K562 (cell line): ENCODE results near the gene YLPM1. TPM values are rescaled to one million over a fixed set of nuclear protein-coding genes. Genes with fewer than 3 reads are reported as not detected.

Experiments
- ATF3 ChIP-seq, 2 experiments: fragments of 450-650 bp in 1 of 2; sonication (generic) in 1 of 2; formaldehyde crosslinking in 1 of 2; IDR thresholded peaks in 1 of 2; conservative IDR thresholded peaks in 1 of 2; 2 replicates each; pipeline versions ENCODE4 v1.6.1 to v1.8.1; 2016 to 2023; ENCODE audit warnings: mild to moderate bottlenecking in 2 of 2, moderate library complexity in 2 of 2, inconsistent platforms in 1 of 2, missing genetic modification reagents in 1 of 2
- BACH1 ChIP-seq: fragments of 200-800 bp; sonication (Bioruptor generic); IDR thresholded peaks from 2 replicates; pipeline ENCODE4 v1.6.1; 2016; ENCODE audit warnings: missing genetic modification characterization, missing compliant biosample characterization
- COPS2 ChIP-seq: fragments of 450-650 bp; conservative IDR thresholded peaks from 2 replicates; pipeline ENCODE4 v1.6.1; 2016; ENCODE audit warnings: mild to moderate bottlenecking, moderate library complexity
- DNMT1 ChIP-seq: fragments of 450-650 bp; IDR thresholded peaks from 2 replicates; pipeline ENCODE4 v1.6.1; 2016; ENCODE audit warnings: antibody characterized with exemption, mild to moderate bottlenecking
- HDAC3 ChIP-seq: fragments of 450-650 bp; IDR thresholded peaks from 2 replicates; pipeline ENCODE4 v1.6.1; 2018; ENCODE audit warnings: borderline replicate concordance, mild to moderate bottlenecking, moderate library complexity; ENCODE audit not compliant: partially characterized antibody
- HDAC6 ChIP-seq: IDR thresholded peaks from 2 replicates; pipeline ENCODE4 v1.6.1; 2012; ENCODE audit warnings: low read depth, mild to moderate bottlenecking, control low read depth, inconsistent platforms, low read length, moderate library complexity
- KLF1 ChIP-seq: fragments of 450-650 bp; IDR thresholded peaks from 2 replicates; pipeline ENCODE4 v1.6.1; 2016; ENCODE audit warnings: missing genetic modification characterization, missing compliant biosample characterization
- NR4A1 ChIP-seq, 2 experiments: fragments of 250-450 bp in 1 of 2; fragments of 450-650 bp in 1 of 2; sonication (Bioruptor Pico) in 1 of 2; IDR thresholded peaks; 2 replicates each; pipeline versions ENCODE4 v1.4.0 to v1.6.1; 2016 to 2020; ENCODE audit warnings: mild to moderate bottlenecking in 2 of 2, missing compliant biosample characterization in 1 of 2, missing genetic modification characterization in 1 of 2, moderate library complexity in 1 of 2
- PREB ChIP-seq: sonication (generic); formaldehyde crosslinking; IDR thresholded peaks from 2 replicates; pipeline ENCODE4 v1.8.1; 2023; ENCODE audit warnings: mild to moderate bottlenecking, missing genetic modification reagents
- TEAD2 ChIP-seq: fragments of 450-650 bp; IDR thresholded peaks from 2 replicates; pipeline ENCODE4 v1.6.1; 2016; ENCODE audit warnings: missing genetic modification characterization, control low read depth, missing compliant biosample characterization
- ZC3H4 ChIP-seq: sonication (generic); formaldehyde crosslinking; IDR thresholded peaks from 2 replicates; pipeline ENCODE4 v1.9.0; 2021; ENCODE audit warnings: missing genetic modification reagents, borderline replicate concordance
- ZC3H8 ChIP-seq: fragments of 450-650 bp; IDR thresholded peaks from 2 replicates; pipeline ENCODE4 v1.6.1; 2017
- ZNF699 ChIP-seq: fragments of 250-450 bp; sonication (Bioruptor Pico); IDR thresholded peaks from 2 replicates; pipeline ENCODE4 v1.8.0; 2021; ENCODE audit warnings: mild to moderate bottlenecking, moderate library complexity; ENCODE audit not compliant: insufficient replicate concordance
- ZNF707 ChIP-seq: fragments of 250-450 bp; sonication (Bioruptor Pico); conservative IDR thresholded peaks from 2 replicates; pipeline ENCODE4 v1.8.0; 2022; ENCODE audit warnings: inconsistent platforms, mild to moderate bottlenecking, moderate library complexity
- polyA plus RNA-seq, 8 experiments: library from polyadenylated mRNA; depleted of rRNA in 4 of 8; stranded (reverse) in 5 of 8; unstranded in 3 of 8; fragments of >200 nt; fragmentation: Nextera tagmentation in 2 of 8; fragmentation: Illumina TruSeq in 1 of 8; extraction: Ambion mirVana in 2 of 8; extraction: Trizol in 1 of 8; gene quantifications; 2 replicates each; pipeline versions ENCODE4 v1.2.1 to v1.2.3, GENCODE V29; 2011 to 2014; ENCODE audit warnings: inconsistent platforms in 1 of 8, missing spikeins in 1 of 8
- total RNA-seq, 7 experiments: library from RNA; depleted of rRNA in 6 of 7; stranded (reverse); fragments of >200 nt in 6 of 7; fragmentation: Illumina TruSeq in 2 of 7; extraction: Trizol in 2 of 7; gene quantifications; 2 replicates each; pipeline versions ENCODE4 v1.2.1 to v1.2.3, GENCODE V29; 2011 to 2021; ENCODE audit warnings: low replicate concordance in 1 of 7
- TF ChIP-seq, protein P1 (sequence below): sonication (generic); formaldehyde crosslinking; IDR thresholded peaks from 2 replicates; pipeline ENCODE4 v1.8.0; 2022; ENCODE audit warnings: mild to moderate bottlenecking, missing genetic modification reagents
- TF ChIP-seq, protein P2 (sequence below): sonication (generic); formaldehyde crosslinking; IDR thresholded peaks from 2 replicates; pipeline ENCODE4 v1.8.0; 2022; ENCODE audit warnings: mild to moderate bottlenecking, low read depth, missing genetic modification reagents
- TF ChIP-seq, protein P3 (sequence below): fragments of 450-650 bp; formaldehyde crosslinking; IDR thresholded peaks from 2 replicates; pipeline ENCODE4 v1.4.0; 2020; ENCODE audit warnings: mild to moderate bottlenecking, moderate library complexity
- TF ChIP-seq, protein P4 (sequence below), 2 experiments: fragments of 450-650 bp; IDR thresholded peaks; 2 replicates each; pipeline ENCODE4 v1.6.1; 2016

YLPM1 gene
- total and polyA plus RNA-seq, 9 of the 15 experiments (the other 6 are each of a cell fraction or from before 2014, with no cell fraction given) = 7.2 to 32.7 (median 14.6) TPM

GRCh38 chr14:74762917-74763802 lies at the start of gene YLPM1 (continued):
- TF ChIP-seq, protein P1, sequence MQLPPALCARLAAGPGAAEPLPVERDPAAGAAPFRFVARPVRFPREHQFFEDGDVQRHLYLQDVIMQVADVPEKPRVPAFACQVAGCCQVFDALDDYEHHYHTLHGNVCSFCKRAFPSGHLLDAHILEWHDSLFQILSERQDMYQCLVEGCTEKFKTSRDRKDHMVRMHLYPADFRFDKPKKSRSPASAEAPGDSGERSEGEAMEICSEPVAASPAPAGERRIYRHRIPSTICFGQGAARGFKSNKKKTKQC (CRISPR knock-in tag) = no peak
- TF ChIP-seq ZNF699 (CRISPR knock-in tag) (no peak), ATF3 (IDR thresholded peaks at IDR 0.05) (no peak), ATF3 (CRISPR knock-in tag; conservative IDR thresholded peaks at IDR 0.05) (no peak), NR4A1 (CRISPR knock-in tag; IDR thresholded peaks at IDR 0.05) (no peak), NR4A1 (tag; IDR thresholded peaks at IDR 0.05) (no peak), PREB (CRISPR knock-in tag) (no peak), TEAD2 (tag) (no peak), HDAC3 (no peak), BACH1 (tag) (no peak), DNMT1 (no peak), ZC3H4 (CRISPR knock-in tag) (0 out of 2 replicates have a peak, but pooled peaks have one; percentile 44), ZNF707 (CRISPR knock-in tag) (no peak), COPS2 (no peak), KLF1 (tag) (no peak), ZC3H8 (no peak), HDAC6 (no peak)
- TF ChIP-seq, protein P2, sequence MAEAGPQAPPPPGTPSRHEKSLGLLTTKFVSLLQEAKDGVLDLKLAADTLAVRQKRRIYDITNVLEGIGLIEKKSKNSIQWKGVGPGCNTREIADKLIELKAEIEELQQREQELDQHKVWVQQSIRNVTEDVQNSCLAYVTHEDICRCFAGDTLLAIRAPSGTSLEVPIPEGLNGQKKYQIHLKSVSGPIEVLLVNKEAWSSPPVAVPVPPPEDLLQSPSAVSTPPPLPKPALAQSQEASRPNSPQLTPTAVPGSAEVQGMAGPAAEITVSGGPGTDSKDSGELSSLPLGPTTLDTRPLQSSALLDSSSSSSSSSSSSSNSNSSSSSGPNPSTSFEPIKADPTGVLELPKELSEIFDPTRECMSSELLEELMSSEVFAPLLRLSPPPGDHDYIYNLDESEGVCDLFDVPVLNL (CRISPR knock-in tag) = no peak
- TF ChIP-seq, protein P3, sequence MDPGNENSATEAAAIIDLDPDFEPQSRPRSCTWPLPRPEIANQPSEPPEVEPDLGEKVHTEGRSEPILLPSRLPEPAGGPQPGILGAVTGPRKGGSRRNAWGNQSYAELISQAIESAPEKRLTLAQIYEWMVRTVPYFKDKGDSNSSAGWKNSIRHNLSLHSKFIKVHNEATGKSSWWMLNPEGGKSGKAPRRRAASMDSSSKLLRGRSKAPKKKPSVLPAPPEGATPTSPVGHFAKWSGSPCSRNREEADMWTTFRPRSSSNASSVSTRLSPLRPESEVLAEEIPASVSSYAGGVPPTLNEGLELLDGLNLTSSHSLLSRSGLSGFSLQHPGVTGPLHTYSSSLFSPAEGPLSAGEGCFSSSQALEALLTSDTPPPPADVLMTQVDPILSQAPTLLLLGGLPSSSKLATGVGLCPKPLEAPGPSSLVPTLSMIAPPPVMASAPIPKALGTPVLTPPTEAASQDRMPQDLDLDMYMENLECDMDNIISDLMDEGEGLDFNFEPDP = no peak
- TF ChIP-seq, protein P4, sequence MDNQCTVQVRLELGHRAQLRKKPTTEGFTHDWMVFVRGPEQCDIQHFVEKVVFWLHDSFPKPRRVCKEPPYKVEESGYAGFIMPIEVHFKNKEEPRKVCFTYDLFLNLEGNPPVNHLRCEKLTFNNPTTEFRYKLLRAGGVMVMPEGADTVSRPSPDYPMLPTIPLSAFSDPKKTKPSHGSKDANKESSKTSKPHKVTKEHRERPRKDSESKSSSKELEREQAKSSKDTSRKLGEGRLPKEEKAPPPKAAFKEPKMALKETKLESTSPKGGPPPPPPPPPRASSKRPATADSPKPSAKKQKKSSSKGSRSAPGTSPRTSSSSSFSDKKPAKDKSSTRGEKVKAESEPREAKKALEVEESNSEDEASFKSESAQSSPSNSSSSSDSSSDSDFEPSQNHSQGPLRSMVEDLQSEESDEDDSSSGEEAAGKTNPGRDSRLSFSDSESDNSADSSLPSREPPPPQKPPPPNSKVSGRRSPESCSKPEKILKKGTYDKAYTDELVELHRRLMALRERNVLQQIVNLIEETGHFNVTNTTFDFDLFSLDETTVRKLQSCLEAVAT (IDR thresholded peaks at IDR 0.05) = 0 out of 4 replicates have a peak, but pooled peaks have one; percentile 20 to 38
